HG03066 (cell line): ENCODE results near the gene PRPF19.

Experiments
- ATAC-seq: cut with Tn5 transposase; IDR thresholded peaks from one replicate; pipeline ENCODE4 v1.9.1; 2021; ENCODE audit warnings: low read depth; ENCODE audit not compliant: unreplicated experiment

Gene PRPF19

DNA sequence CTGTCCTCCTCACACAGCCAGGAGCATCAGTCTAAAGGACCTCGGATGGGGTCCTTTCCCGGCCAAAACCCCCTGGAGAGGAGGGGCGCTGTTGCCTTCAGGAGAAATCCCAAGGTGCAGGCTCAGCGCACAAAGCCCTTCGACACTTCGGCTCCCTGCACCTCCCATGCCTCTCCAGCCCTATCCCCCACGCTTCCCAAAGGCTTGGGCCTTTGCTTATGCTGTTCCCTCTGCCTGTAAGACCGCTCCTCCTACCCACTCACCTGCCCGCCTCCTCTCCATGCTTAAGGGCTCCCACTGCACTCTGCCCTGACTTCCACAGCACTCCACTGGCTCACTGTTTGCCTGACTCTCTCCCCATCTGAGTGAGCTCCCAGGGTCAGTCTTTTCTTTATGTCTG lies 32.1 kb upstream of the PRPF19 start:
- ATAC-seq = no peak

DNA sequence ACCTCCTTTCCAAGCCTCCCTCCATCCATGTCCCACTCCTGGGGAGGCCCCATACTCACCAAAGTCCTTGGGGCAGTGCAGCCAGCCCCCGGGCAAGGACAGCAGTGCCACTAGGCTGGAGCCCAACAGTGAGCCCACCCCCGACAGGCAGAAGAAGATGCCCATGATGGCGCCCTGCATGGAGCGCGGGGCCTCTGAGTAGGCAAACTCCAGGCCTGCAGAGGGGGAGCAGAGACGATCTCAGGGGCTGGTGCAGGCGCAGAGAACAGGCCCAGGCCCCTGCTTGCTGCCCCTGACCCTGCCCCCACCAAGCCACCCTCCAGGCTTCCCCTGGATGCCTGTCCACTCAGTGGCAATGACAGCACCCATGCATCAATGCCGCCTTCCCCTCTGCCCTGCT lies 31.4 kb upstream of the PRPF19 start:
- ATAC-seq = no peak

DNA sequence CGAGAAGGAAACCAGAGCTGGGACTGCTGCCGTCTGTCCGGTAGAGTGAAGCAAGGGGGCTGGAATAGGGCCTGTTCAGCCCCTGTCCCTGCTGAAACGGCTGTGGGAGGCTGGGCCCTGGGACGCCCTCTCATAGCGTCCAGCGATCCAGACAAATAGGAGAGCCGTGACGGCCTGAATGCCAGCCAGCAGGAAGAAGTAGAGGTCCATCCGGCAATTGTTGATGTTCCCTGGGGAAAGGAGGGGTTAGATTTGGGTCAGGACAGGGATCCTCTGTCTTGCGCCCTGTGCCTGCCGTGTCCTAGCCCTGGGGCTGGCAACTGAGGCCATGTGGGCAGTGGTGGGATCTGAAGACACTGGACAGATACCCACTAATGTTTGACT lies 30.8 kb upstream of the PRPF19 start:
- no peak for ATAC-seq

DNA sequence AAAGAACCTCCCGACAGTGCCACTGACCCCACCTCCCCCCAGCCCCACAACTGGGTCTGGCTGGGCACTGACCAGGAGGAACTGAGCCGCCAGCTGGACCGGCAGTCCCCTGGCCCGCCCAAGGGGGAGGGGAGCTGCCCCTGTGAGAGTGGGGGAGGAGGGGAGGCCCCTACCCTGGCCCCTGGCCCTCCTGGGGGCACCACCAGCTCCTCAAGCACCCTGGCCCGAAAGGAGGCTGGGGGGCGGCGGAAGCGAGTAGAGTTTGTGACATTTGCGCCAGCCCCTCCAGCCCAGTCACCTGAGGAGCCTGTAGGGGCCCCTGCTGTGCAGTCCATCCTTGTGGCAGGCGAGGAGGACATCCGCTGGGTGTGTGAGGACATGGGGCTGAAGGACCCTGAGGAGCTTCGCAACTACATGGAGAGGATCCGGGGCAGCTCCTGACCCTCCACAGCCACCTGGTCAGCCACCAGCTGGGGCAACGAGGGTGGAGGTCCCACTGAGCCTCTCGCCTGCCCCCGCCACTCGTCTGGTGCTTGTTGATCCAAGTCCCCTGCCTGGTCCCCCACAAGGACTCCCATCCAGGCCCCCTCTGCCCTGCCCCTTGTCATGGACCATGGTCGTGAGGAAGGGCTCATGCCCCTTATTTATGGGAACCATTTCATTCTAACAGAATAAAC lies 30.2 kb upstream of the PRPF19 start:
- ATAC-seq = no peak

DNA sequence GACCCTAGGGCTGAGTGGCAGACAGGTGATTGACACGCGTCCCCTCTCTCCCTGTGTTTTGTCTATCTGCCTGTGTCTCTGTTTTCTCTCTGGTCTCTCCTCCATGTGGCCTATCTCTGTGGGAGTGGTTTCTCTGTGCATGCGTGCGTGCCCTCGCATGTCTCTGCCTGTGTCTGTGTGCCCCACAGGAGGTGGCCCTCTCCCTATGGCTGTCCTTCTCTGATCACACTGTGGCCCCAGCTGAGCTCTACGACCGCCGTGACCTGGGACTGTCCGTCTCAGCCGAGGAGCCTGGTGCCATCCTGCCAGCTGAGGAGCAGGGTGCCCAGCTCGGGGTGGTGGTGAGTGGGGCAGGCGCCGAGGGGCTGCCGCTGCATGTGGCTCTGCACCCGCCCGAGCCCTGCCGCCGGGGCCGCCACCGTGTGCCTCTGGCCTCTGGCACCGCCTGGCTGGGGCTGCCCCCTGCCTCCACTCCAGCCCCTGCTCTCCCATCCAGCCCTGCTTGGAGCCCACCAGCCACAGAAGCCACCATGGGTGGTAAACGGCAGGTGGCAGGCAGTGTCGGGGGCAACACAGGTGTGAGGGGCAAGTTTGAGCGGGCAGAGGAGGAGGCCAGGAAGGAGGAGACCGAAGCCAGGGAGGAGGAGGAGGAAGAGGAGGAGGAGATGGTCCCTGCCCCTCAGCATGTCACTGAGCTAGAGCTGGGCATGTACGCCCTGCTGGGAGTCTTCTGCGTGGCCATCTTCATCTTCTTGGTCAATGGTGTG lies 29.5 kb upstream of the PRPF19 start:
- no peak for ATAC-seq

DNA sequence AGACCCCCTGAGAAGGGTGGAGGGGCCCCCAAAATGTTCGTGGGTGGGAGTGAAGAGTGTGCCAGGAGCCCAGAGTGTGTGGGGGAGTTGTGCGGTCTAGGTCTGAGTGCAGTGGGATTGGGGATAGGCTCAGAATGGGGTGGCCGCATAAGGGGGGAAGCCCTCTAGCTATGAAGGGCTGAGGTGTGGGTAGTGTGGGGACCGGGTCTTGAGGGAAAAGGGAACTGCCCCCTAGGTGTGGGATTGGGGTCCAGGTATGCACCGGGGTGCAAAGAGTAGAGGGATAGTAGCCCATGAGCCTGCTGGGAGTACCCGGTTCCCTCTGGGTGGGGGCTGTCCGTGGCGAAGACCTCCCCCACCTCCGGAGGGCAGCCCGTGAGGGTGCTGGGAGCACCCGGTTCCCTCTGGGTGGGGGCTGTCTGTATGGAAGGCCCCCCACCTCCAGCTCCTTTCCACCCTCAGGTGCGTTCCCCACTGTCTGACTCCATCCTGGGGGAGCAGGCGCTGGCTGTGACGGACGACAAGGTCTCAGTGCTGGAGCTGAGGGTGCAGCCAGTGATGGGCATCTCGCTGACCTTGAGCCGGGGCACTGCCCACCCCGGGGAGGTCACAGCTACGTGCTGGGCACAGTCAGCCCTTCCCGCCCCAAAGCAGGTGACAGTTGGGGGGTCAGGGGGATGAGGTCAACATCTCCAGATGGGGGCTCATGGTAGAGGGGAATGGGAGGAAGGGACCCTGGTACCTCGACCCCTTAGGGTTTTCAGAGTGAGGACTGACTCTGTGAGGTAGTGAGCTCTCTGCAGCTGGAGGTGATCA lies 28.6 kb upstream of the PRPF19 start:
- ATAC-seq = no peak

DNA sequence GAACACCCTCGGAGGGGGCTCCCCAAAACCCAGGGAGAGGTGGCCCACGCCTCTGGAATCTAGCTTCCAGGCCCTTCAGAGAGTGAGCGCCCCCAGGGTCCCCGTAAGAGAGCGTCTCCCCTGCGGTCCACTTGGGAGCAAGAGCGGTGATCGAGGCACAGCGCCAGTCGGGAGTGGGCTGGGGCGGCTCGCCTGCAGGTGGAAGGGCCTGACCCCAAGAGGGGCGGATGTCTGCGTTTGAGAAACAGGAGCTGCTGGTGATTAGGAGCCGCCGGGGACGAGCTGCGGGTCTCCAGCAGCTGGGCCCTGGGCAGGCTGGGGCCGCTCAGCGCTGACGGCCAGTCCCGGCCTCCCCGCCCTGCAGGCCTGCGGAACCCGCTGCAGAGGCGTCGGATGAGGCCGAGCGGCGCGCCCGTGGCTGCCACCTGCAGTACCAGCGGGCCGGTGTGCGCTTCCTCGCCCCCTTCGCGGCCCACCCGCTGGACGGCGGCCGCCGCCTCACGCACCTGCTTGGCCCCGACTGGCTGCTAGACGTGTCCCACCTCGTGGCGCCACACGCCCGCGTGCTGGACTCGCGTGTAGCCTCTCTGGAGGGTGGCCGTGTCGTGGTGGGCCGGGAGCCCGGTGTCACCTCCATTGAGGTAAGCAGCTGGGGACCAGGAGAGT lies 27.9 kb upstream of the PRPF19 start:
- no peak for ATAC-seq

DNA sequence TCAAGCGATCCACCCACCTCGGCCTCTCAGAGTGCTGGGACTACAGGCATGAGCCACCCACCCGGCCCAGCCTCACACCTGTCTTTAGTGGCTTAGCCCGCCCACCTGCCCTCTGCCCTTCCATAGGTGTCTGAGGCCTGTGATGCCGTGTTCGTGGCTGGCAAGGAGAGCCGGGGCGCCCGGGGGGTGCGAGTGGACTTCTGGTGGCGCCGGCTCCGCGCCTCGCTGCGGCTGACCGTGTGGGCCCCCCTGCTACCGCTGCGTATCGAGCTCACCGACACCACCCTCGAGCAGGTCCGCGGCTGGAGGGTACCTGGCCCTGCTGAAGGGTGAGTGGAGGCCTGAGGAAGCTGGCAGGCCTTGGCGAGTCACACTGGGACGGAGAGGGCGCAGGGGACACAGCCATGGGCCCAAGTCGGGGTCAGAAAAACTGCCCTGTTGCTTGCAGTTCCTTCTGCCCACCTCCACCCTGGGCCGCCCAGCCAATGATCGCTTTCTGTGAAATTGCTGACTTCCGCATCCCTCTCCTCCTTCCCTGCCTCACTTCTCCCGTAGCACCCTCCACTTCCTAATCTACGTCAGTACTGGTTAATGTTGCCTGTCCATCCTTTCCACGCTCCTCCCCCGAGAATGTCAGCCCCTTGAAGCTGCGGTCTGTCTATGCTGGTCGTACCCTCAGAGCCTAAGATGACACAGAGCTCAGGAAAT lies 27.2 kb upstream of the PRPF19 start:
- no peak for ATAC-seq

DNA sequence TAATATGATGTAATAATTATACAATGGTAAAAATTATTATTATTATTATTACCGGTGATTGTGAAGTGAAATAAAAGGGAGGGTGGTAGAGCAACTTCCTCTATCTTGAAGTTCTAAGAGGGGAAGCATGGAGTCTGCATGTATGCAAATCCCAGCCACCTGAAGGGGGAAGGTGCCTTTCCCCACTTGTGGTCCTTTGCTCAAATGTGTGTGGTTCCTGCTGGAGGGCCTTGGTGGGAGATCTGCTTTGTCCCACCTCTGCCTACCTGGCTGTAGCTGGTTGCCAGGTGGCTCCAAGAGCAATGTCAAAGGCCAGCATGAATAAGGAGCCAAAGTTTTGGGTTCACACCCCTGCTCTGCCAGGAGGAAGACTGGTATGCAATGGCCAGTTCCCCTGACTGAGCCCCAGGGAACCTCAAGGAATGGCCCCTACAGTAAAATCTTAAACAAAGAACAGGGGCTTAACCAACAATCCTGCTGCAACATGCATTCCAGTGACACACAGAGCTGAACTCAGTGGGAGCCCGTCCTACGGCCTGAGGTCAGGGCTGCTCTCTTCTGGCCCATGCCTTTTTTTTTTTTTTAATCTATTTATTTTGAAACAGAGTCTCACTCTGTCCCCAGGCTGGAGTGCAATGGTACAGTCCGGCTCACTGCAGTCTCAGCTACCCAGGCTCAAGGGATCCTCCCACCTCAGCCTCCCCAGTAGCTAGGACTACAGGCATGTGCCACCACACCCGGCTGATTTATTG lies 26.4 kb upstream of the PRPF19 start:
- no peak for ATAC-seq

DNA sequence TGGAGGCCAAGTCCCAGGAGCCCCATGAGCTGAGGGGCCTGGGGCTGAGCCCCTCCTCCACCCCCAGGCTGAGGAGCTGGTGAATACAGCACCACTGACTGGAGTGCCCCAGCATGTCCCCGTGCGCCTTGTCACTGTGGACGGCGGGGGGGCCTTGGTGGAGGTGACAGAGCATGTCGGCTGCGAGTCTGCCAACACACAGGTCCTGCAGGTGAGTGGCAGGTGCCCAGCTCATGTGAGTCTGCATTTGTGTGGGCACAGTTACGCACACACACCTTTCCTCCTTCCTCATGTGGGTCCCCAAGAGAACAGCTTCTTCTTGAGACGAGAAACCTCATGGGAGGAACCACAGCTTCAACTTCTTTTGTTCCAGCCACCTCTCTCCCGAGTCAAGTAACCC lies 25.5 kb upstream of the PRPF19 start:
- no peak for ATAC-seq

DNA sequence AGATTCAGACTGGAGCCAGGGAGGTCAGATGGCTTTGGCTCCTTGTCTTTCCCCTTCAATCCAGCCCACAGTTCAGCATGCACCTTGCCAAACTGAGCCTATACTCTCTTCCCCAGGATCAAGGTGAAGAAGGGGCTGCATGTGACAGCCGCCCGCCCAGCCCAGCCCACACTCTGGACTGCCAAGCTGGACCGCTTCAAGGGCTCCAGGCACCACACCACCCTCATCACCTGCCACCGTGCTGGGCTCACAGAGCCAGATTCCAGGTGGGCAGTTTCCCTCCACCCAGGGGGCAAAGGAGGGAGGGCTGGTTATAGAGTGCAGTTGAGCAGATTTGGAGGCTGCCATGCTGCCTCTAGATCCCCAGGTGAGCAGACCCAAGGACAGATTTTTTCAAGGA lies 24.0 kb upstream of the PRPF19 start:
- ATAC-seq = no peak

DNA sequence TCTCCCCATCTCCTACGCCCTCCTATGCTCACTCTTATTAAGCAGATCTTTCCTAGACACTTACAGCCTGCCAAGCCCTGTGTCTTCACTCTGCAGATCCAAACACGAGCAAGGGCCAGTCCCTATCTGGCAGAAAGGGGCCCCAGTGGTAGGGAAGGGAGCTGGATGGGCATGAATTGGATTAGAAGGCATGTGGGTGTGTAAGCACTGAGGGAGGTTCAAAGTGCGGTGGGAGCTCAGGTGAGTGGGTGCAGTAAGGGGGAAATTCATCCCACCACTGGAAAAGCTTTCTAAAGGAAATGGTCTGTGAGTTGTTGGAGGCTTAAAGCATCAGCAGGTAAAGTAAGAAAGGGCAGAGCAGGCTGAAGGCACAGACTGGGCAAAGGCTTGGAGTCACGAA lies 23.4 kb upstream of the PRPF19 start:
- ATAC-seq = no peak

DNA sequence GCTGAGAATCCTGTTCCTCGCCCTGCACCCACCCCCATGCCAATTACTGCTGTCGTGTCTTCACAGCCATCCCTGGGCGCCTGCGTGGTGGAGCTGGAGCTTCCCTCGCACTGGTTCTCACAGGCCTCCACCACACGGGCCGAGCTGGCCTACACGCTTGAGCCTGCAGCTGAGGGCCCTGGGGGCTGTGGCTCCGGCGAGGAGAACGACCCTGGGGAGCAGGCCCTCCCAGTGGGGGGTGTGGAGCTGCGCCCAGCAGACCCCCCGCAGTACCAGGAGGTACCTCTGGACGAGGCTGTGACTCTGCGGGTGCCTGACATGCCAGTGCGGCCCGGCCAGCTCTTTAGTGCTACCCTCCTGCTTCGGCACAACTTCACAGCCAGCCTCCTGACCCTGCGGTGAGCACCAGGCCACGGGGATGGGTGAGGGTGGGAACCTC lies 22.2 kb upstream of the PRPF19 start:
- ATAC-seq = no peak

DNA sequence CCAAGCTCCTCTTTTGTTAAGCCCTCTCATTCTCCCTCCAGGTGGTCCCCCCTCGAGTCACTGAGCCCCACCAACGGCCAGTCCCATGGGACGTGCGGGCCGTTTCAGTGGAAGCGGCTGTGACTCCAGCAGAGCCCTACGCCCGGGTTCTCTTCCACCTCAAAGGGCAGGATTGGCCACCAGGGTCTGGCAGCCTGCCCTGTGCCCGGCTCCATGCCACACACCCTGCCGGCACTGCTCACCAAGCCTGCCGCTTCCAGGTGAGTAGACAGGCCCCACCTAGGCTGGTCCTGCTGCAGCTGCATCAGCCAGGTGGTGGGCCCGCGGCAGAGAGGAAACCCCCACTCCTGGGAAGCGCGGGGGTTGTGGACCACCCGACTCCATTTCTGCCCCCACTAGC lies 21.2 kb upstream of the PRPF19 start:
- no peak for ATAC-seq

DNA sequence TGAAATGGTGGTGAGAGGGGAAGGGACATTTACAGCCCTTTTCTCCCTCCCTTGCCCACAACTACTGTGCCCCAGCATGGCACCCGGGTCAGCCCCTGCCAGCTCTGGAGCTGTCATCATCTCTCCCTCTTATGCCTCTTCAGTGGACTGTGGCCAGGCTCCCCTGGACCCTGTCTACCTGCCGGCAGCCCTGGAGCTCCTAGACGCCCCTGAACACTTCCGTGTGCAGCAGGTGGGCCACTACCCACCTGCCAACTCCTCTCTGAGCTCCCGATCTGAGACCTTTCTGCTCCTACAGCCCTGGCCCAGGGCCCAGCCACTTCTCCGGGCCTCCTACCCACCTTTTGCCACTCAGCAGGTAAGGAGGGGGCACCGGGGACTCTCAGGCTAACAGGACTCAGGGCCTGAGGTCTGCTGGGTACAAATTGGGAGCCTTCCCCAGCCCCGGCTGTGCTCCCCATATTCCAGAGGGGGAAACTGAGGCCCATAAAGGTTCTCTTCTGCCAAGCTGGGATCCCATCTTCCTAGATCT lies 20.7 kb upstream of the PRPF19 start:
- ATAC-seq = no peak

DNA sequence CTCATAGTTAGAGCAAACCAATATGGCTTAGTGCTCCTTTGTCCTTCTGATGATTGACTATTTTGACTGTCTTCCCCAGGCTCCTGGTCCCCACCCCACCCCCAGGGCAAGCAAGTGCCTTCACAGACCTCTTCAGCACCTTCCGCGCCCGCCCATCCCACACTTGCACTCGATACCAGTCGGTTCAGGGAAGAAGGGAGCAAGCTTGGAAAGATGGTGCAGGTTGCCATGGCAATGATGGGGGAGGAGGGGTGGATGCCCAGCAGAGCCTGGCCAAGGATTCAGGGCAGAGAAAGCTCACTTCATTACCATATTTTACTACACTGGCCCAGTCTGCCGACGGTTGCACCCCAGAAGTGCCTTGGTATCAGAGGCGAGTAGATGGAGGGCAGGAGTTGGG lies 20.1 kb upstream of the PRPF19 start:
- no peak for ATAC-seq

DNA sequence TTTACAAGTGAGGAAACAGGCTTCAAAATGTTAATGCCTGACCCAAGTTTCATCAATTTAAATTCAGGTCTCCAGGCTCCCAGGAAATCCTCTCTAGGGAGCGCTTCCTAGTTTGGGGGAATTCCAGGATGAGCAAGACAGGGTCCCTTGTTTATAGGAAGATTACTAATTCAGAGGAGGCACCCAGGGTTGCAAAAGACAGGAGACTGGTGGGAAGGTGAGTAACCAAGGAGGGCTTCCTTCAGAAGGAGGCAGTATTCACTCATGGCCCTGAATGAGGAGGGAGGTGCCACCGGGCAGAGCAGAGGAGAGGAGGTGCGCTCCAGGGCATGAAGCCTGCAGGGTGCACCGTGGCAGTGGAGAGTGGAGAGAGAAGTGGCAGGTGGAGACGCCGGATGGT lies 19.5 kb upstream of the PRPF19 start:
- no peak for ATAC-seq

DNA sequence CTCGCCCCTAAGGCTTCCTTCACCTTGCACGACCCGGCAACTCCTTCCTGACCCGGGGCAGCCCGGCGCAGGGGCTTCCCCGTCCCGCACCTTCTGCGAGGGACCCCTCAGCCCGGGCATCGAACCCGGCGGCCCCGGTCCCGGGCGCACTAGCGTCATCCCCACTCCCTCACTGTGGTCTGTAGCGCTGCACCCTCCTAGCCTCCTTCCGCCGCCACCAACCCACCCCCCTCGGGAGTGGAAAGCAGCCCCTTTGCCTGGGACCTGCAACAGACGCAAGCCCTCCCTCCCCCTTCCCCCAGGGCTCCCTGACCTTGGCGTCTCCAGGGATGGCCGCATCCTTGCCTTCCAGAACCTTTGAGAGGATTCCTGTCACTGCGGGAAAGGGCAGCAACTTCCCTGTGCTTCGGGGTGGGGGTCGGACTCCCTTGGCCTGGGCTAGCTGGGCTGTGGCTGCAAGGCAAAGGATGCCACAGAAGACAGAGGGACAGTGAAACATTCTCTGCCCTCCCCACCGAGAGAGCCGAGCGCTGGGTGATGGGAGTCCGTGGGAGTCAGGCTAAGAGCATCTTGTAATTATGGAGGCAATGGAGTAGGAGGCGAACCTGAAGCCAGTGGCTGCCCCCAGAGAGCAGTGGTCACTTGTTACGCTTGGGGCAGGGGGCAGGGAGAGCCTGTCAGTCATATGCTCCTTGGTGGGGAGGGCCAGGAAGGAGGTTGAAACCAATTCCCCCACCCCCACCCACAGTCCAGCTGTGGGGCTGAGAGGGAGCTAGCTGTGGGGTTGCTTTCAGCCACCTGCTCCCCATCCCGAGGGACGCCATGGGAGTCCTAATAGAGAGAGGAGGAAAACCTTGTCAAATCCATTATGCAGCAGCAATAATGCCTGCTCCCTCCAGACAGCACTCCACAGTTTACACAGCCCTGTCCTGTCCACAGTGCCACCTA lies 18.8 kb upstream of the PRPF19 start:
- peak; percentile 4 for ATAC-seq
